ENCODE measurements around the gene TDRD7. TPM values are rescaled to one million over a fixed set of nuclear protein-coding genes. Genes with fewer than 3 reads are reported as not detected.

TDRD7 gene
- total RNA-seq, 1 experiment from 2014 or later: 2.8 TPM

GRCh38 chr9:97512966-97513560 is 101.2 kb downstream of the TDRD7 start:
- Mint-ChIP-seq H3K36me3 (no peaks in the 10 kb centered on the region), H3K27ac (no peak overlapping the region), H3K27me3 (ENCODE audit: low read depth) (no peaks in the 10 kb centered on the region), H3K9me3 (no peaks in the 10 kb centered on the region), H3K4me3 (no peak overlapping the region), H3K4me1 (peaks cover 8% of the 10 kb centered on the region)
- ChIA-PET CTCF (interaction anchor here (0.6 to 1.3 kb wide), 2 partner anchors 42 to 86 kb away, joined by 3 read pairs; no protein-coding TSS in a partner anchor), POLR2A (no interaction called here)
- TF ChIP-seq TEAD1 (CRISPR knock-in tag; IDR thresholded peaks at IDR 0.05) (no peak), ZNF317 (CRISPR knock-in tag; IDR thresholded peaks at IDR 0.05; ENCODE audit: borderline replicate concordance, low read depth) (no peak), NR3C1 (CRISPR knock-in tag; conservative IDR thresholded peaks at IDR 0.05; ENCODE audit: low read depth) (no peak), E2F4 (CRISPR knock-in tag; IDR thresholded peaks at IDR 0.05; ENCODE audit: borderline replicate concordance, low read depth) (no peak), FOXK1 (CRISPR knock-in tag; IDR thresholded peaks at IDR 0.05) (no peak), SMAD3 (CRISPR knock-in tag; IDR thresholded peaks at IDR 0.05; ENCODE audit: borderline replicate concordance) (no peak), NFATC4 (CRISPR knock-in tag; IDR thresholded peaks at IDR 0.05) (no peak), RELA (CRISPR knock-in tag; IDR thresholded peaks at IDR 0.05; ENCODE audit: borderline replicate concordance) (no peak), ETV6 (CRISPR knock-in tag; IDR thresholded peaks at IDR 0.05) (no peak), ATF3 (CRISPR knock-in tag; conservative IDR thresholded peaks at IDR 0.05) (no peak)
- no peak for DNase-seq (ENCODE audit: low spot score)
- ATAC-seq: no peak

- TF ChIP-seq TEAD1 (CRISPR knock-in tag; IDR thresholded peaks at IDR 0.05) (no peak), NFE2L1 (CRISPR knock-in tag; IDR thresholded peaks at IDR 0.05) (no peak)
- Mint-ChIP-seq H3K27me3 (ENCODE audit: low read depth) (no peaks in the 10 kb centered on the region), H3K4me1 (peaks cover 8% of the 10 kb centered on the region), H3K36me3 (no peaks in the 10 kb centered on the region), H3K4me3 (no peak overlapping the region), H3K9me3 (no peaks in the 10 kb centered on the region), H3K27ac (no peak overlapping the region)
- POLR2A ChIA-PET: no interaction called here
- DNase-seq (ENCODE audit: low spot score) (no peak), ATAC-seq (no peak)
- CTCF ChIA-PET: interaction anchor here (5.2 kb wide), 1 partner anchor 84 kb away, joined by 30 read pairs; no protein-coding TSS in a partner anchor
Observed at GRCh38 chr9:97514531-97514930, 102.6 kb downstream of the TDRD7 start.

GRCh38 chr9:97515662-97516061 is 103.8 kb downstream of the TDRD7 start:
- Mint-ChIP-seq H3K27ac (no peak overlapping the region), H3K4me1 (peaks cover 8% of the 10 kb centered on the region), H3K27me3 (ENCODE audit: low read depth) (no peaks in the 10 kb centered on the region), H3K36me3 (no peaks in the 10 kb centered on the region), H3K9me3 (no peaks in the 10 kb centered on the region), H3K4me3 (no peak overlapping the region)
- CTCF ChIA-PET: interaction anchor here (5.2 kb wide), 1 partner anchor 83 kb away, joined by 30 read pairs; no protein-coding TSS in a partner anchor
- no peak for ATAC-seq
- POLR2A ChIA-PET: no interaction called here
- DNase-seq (ENCODE audit: low spot score): no peak
- TF ChIP-seq NFYB (CRISPR knock-in tag; conservative IDR thresholded peaks at IDR 0.05; ENCODE audit: low read depth): no peak
- no peak for TF ChIP-seq AFF4 (CRISPR knock-in tag; IDR thresholded peaks at IDR 0.05; ENCODE audit: borderline replicate concordance)
- no peak for TF ChIP-seq IRF2 (CRISPR knock-in tag; IDR thresholded peaks at IDR 0.05; ENCODE audit: borderline replicate concordance, low read depth)
- TF ChIP-seq, protein P1, sequence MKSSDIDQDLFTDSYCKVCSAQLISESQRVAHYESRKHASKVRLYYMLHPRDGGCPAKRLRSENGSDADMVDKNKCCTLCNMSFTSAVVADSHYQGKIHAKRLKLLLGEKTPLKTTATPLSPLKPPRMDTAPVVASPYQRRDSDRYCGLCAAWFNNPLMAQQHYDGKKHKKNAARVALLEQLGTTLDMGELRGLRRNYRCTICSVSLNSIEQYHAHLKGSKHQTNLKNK (CRISPR knock-in tag; IDR thresholded peaks at IDR 0.05): no peak
- TF ChIP-seq MXD4 (CRISPR knock-in tag; IDR thresholded peaks at IDR 0.05; ENCODE audit: borderline replicate concordance): no peak
- no peak for TF ChIP-seq ZNF317 (CRISPR knock-in tag; IDR thresholded peaks at IDR 0.05; ENCODE audit: borderline replicate concordance, low read depth)
- no peak for TF ChIP-seq FOXJ3 (CRISPR knock-in tag; IDR thresholded peaks at IDR 0.05; ENCODE audit: borderline replicate concordance)
- no peak for TF ChIP-seq RELA (CRISPR knock-in tag; IDR thresholded peaks at IDR 0.05; ENCODE audit: borderline replicate concordance)
- no peak for TF ChIP-seq TP53 (CRISPR knock-in tag; IDR thresholded peaks at IDR 0.05)
- TF ChIP-seq, protein P2, sequence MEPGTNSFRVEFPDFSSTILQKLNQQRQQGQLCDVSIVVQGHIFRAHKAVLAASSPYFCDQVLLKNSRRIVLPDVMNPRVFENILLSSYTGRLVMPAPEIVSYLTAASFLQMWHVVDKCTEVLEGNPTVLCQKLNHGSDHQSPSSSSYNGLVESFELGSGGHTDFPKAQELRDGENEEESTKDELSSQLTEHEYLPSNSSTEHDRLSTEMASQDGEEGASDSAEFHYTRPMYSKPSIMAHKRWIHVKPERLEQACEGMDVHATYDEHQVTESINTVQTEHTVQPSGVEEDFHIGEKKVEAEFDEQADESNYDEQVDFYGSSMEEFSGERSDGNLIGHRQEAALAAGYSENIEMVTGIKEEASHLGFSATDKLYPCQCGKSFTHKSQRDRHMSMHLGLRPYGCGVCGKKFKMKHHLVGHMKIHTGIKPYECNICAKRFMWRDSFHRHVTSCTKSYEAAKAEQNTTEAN (CRISPR knock-in tag; IDR thresholded peaks at IDR 0.05): no peak
- no peak for TF ChIP-seq STAT6 (CRISPR knock-in tag; conservative IDR thresholded peaks at IDR 0.05; ENCODE audit: low read depth)

Measured in WTC11 (cell line).